ENCODE data around the gene CELSR3. TPM values are rescaled to one million over a fixed set of nuclear protein-coding genes. Genes with fewer than 3 reads are reported as not detected.

CELSR3 gene
- 1 to 10 TPM; 2.9 to 8.7 (median 4.2) TPM for total RNA-seq
- under 1 TPM; 0.17 to 0.69 TPM for polyA plus RNA-seq
- 18.7 reads per million, percentile 49 among the genes with 10 or more reads in this experiment for total RNA-seq

GRCh38 chr3:48662753-48663488, at the start of gene CELSR3:
Gene CELSR3 (minus strand): TSS chr3:48662886. CDS start chr3:48662634, 252 bp downstream.
- Mint-ChIP-seq H3K4me3 (peak within 1 kb of the TSS; percentile 45 to 89 (median 70)), H3K36me3 (peaks cover 0 to 4% (median 0%) of the 10 kb centered on the region in 5 donors), H3K27me3 (peaks cover 4 to 21% (median 13%) of the 10 kb centered on the region in 5 donors), H3K9me3 (peaks cover 0 to 6% (median 0%) of the 10 kb centered on the region in 11 donors), H3K27ac (peak within 1 kb of the TSS in 3 of 9 donors; percentile 52 to 91 (median 53)), H3K4me1 (peaks cover 0 to 29% (median 15%) of the 10 kb centered on the region in 7 donors)
- ChIA-PET CTCF (interaction anchor here (0.5 to 0.6 kb wide), 3 partner anchors 53 to 402 kb away, joined by 3 to 5 read pairs (median 4); no protein-coding TSS in a partner anchor), POLR2A (interaction anchor here (2.7 kb wide), 1 partner anchor 27 kb away, joined by 9 read pairs; the partner anchor contains the start of gene SLC26A6)
- H3K27ac ChIP-seq (ENCODE audit: low read depth, low read length) = no peak within 1 kb of the TSS
- peaks cover 12 to 15% of the 10 kb centered on the region in 2 donors for H3K4me1 ChIP-seq (ENCODE audit: control insufficient read depth in 2 of 2, insufficient read depth in 2 of 2, low read length in 2 of 2)
- ATAC-seq (peak; percentile 46), DNase-seq (peak in 3 of 9 donors; percentile 16 to 69 (median 25))
- H3K4me3 ChIP-seq (ENCODE audit: low read length) = peak within 1 kb of the TSS; percentile 70
- intact Hi-C loops (cut with micrococcal nuclease) = loop anchor here in 1 of 2 donors (2.0 to 10.0 kb wide), 2 partner anchors 54 to 418 kb away; partner anchors contain the start of genes IP6K2 and ZNF589
- peaks cover 0 to 15% of the 10 kb centered on the region in 2 donors for H3K27me3 ChIP-seq (ENCODE audit: control insufficient read depth in 2 of 2, insufficient read depth in 2 of 2, low read length in 2 of 2)
- H3K9me3 ChIP-seq (ENCODE audit: control insufficient read depth in 2 of 3, low read length in 3 of 3) = no peaks in the 10 kb centered on the region
- no peaks in the 10 kb centered on the region for H3K36me3 ChIP-seq (ENCODE audit: control insufficient read depth in 2 of 3, insufficient read depth in 3 of 3, low read length in 3 of 3)

- no peak for DNase-seq
- H3K4me1 ChIP-seq (ENCODE audit: control insufficient read depth in 2 of 2, insufficient read depth in 2 of 2, low read length in 2 of 2) = peaks cover 35% of the 10 kb centered on the region in 2 donors
- peak overlapping the region in 7 of 10 donors; percentile 12 to 71 (median 51) for H3K4me3 Mint-ChIP-seq
Observed at GRCh38 chr3:48711727-48712126, 49.0 kb upstream of the CELSR3 start.

GRCh38 chr3:48709051-48709461, 46.4 kb upstream of the CELSR3 start:
- Histone ChIP-seq H3K27me3 (ENCODE audit: control insufficient read depth in 2 of 2, insufficient read depth in 2 of 2, low read length in 2 of 2) (no peaks in the 10 kb centered on the region), H3K9me3 (ENCODE audit: control insufficient read depth in 2 of 3, low read length in 3 of 3) (no peaks in the 10 kb centered on the region), H3K27ac (ENCODE audit: low read depth, low read length) (no peak overlapping the region), H3K36me3 (ENCODE audit: control insufficient read depth in 2 of 3, insufficient read depth in 3 of 3, low read length in 3 of 3) (peaks cover 0 to 29% (median 2%) of the 10 kb centered on the region in 3 experiments), H3K4me3 (ENCODE audit: low read length) (no peak overlapping the region), H3K4me1 (ENCODE audit: control insufficient read depth in 2 of 2, insufficient read depth in 2 of 2, low read length in 2 of 2) (peaks cover 21 to 31% of the 10 kb centered on the region in 2 donors)
- peaks cover 0 to 32% (median 9%) of the 10 kb centered on the region in 5 donors for H3K36me3 Mint-ChIP-seq
- ChIA-PET POLR2A (interaction anchor here (0.7 kb wide), 1 partner anchor 180 kb away, joined by 3 read pairs; no protein-coding TSS in a partner anchor), CTCF (no interaction called here)
- ATAC-seq = no peak
- DNase-seq = no peak
- no peaks in the 10 kb centered on the region for H3K27me3 Mint-ChIP-seq
- no peaks in the 10 kb centered on the region for H3K9me3 Mint-ChIP-seq
- peaks cover 21 to 75% (median 54%) of the 10 kb centered on the region in 7 donors for H3K4me1 Mint-ChIP-seq
- peak overlapping the region in 7 of 9 donors; percentile 10 to 68 (median 51) for H3K27ac Mint-ChIP-seq
- H3K4me3 Mint-ChIP-seq = peak overlapping the region in 3 of 10 donors; percentile 6 to 50 (median 45)
- intact Hi-C loops (cut with micrococcal nuclease) = no loop called here

More at GRCh38 chr3:48711727-48712126, 49.0 kb upstream of the CELSR3 start:
- peak overlapping the region in 5 of 9 donors; percentile 52 to 87 (median 71) for H3K27ac Mint-ChIP-seq
- CTCF ChIA-PET = no interaction called here
- Histone ChIP-seq H3K9me3 (ENCODE audit: control insufficient read depth in 2 of 3, low read length in 3 of 3) (no peaks in the 10 kb centered on the region), H3K4me3 (ENCODE audit: low read length) (no peak overlapping the region), H3K36me3 (ENCODE audit: control insufficient read depth in 2 of 3, insufficient read depth in 3 of 3, low read length in 3 of 3) (peaks cover 0 to 23% (median 2%) of the 10 kb centered on the region in 3 experiments), H3K27ac (ENCODE audit: low read depth, low read length) (no peak overlapping the region), H3K27me3 (ENCODE audit: control insufficient read depth in 2 of 2, insufficient read depth in 2 of 2, low read length in 2 of 2) (no peaks in the 10 kb centered on the region)
- H3K27me3 Mint-ChIP-seq = no peaks in the 10 kb centered on the region
- POLR2A ChIA-PET = interaction anchor here (1.0 kb wide), 1 partner anchor 26 kb away, joined by 3 read pairs; the partner anchor contains the start of gene NCKIPSD
- H3K4me1 Mint-ChIP-seq = peaks cover 39 to 85% (median 68%) of the 10 kb centered on the region in 7 donors
- H3K9me3 Mint-ChIP-seq = peaks cover 0 to 1% (median 0%) of the 10 kb centered on the region in 11 donors
- intact Hi-C loops (cut with micrococcal nuclease) = loop anchor here in 1 of 2 donors (10.0 kb wide), 2 partner anchors 1583 to 1643 kb away; partner anchors contain the start of genes CYB561D2, HYAL3, IFRD2 and NAA80
- no peak for ATAC-seq
- peaks cover 0 to 38% (median 7%) of the 10 kb centered on the region in 5 donors for H3K36me3 Mint-ChIP-seq

- no peaks in the 10 kb centered on the region for H3K9me3 Mint-ChIP-seq
- intact Hi-C loops (cut with micrococcal nuclease) = no loop called here
- Histone ChIP-seq H3K27ac (ENCODE audit: low read depth, low read length) (no peak overlapping the region), H3K4me1 (ENCODE audit: control insufficient read depth in 2 of 2, insufficient read depth in 2 of 2, low read length in 2 of 2) (peaks cover 21 to 31% of the 10 kb centered on the region in 2 donors), H3K4me3 (ENCODE audit: low read length) (no peak overlapping the region), H3K27me3 (ENCODE audit: control insufficient read depth in 2 of 2, insufficient read depth in 2 of 2, low read length in 2 of 2) (no peaks in the 10 kb centered on the region), H3K9me3 (ENCODE audit: control insufficient read depth in 2 of 3, low read length in 3 of 3) (no peaks in the 10 kb centered on the region), H3K36me3 (ENCODE audit: control insufficient read depth in 2 of 3, insufficient read depth in 3 of 3, low read length in 3 of 3) (peaks cover 0 to 31% (median 2%) of the 10 kb centered on the region in 3 experiments)
- POLR2A ChIA-PET = interaction anchor here (1.1 kb wide), 1 partner anchor 313 kb away, joined by 3 read pairs; the partner anchor contains the start of gene NDUFAF3
- ATAC-seq (no peak), DNase-seq (no peak)
- H3K36me3 Mint-ChIP-seq = peaks cover 0 to 32% (median 9%) of the 10 kb centered on the region in 5 donors
- H3K4me3 Mint-ChIP-seq = peak overlapping the region in 3 of 10 donors; percentile 18 to 50 (median 45)
- no peaks in the 10 kb centered on the region for H3K27me3 Mint-ChIP-seq
- H3K4me1 Mint-ChIP-seq = peaks cover 23 to 76% (median 55%) of the 10 kb centered on the region in 7 donors
- peak overlapping the region in 4 of 9 donors; percentile 26 to 68 (median 52) for H3K27ac Mint-ChIP-seq
- CTCF ChIA-PET = no interaction called here
Observed at GRCh38 chr3:48708481-48708889, 45.8 kb upstream of the CELSR3 start.

GRCh38 chr3:48707157-48707556, 44.5 kb upstream of the CELSR3 start:
- Histone ChIP-seq H3K36me3 (ENCODE audit: control insufficient read depth in 2 of 3, insufficient read depth in 3 of 3, low read length in 3 of 3) (peaks cover 0 to 26% (median 2%) of the 10 kb centered on the region in 3 experiments), H3K4me3 (ENCODE audit: low read length) (no peak overlapping the region), H3K27me3 (ENCODE audit: control insufficient read depth in 2 of 2, insufficient read depth in 2 of 2, low read length in 2 of 2) (no peaks in the 10 kb centered on the region), H3K9me3 (ENCODE audit: control insufficient read depth in 2 of 3, low read length in 3 of 3) (no peaks in the 10 kb centered on the region), H3K4me1 (ENCODE audit: control insufficient read depth in 2 of 2, insufficient read depth in 2 of 2, low read length in 2 of 2) (peaks cover 11 to 21% of the 10 kb centered on the region in 2 donors), H3K27ac (ENCODE audit: low read depth, low read length) (no peak overlapping the region)
- Mint-ChIP-seq H3K4me1 (peaks cover 29 to 78% (median 60%) of the 10 kb centered on the region in 7 donors), H3K4me3 (no peak overlapping the region), H3K27ac (peak overlapping the region in 3 of 9 donors; percentile 28 to 42 (median 37)), H3K9me3 (no peaks in the 10 kb centered on the region), H3K27me3 (no peaks in the 10 kb centered on the region), H3K36me3 (peaks cover 5 to 33% (median 10%) of the 10 kb centered on the region in 5 donors)
- no peak for DNase-seq
- intact Hi-C loops (cut with micrococcal nuclease) = no loop called here
- ChIA-PET POLR2A (interaction anchor here (1.4 kb wide), 1 partner anchor 10 kb away, joined by 5 read pairs; the partner anchor contains the start of gene IP6K2), CTCF (interaction anchor here (0.6 kb wide), 1 partner anchor 17 kb away, joined by 3 read pairs; no protein-coding TSS in a partner anchor)
- peak; percentile 40 for ATAC-seq

GRCh38 chr3:48702320-48702920, 39.7 kb upstream of the CELSR3 start:
- intact Hi-C loops (cut with micrococcal nuclease) = no loop called here
- Histone ChIP-seq H3K27ac (ENCODE audit: low read depth, low read length) (no peak overlapping the region), H3K4me1 (ENCODE audit: control insufficient read depth in 2 of 2, insufficient read depth in 2 of 2, low read length in 2 of 2) (peaks cover 0 to 11% of the 10 kb centered on the region in 2 donors), H3K4me3 (ENCODE audit: low read length) (no peak overlapping the region), H3K9me3 (ENCODE audit: control insufficient read depth in 2 of 3, low read length in 3 of 3) (no peaks in the 10 kb centered on the region), H3K36me3 (ENCODE audit: control insufficient read depth in 2 of 3, insufficient read depth in 3 of 3, low read length in 3 of 3) (peaks cover 0 to 32% (median 11%) of the 10 kb centered on the region in 3 experiments), H3K27me3 (ENCODE audit: control insufficient read depth in 2 of 2, insufficient read depth in 2 of 2, low read length in 2 of 2) (no peaks in the 10 kb centered on the region)
- ATAC-seq (no peak), DNase-seq (no peak)
- Mint-ChIP-seq H3K9me3 (no peaks in the 10 kb centered on the region), H3K27me3 (no peaks in the 10 kb centered on the region), H3K4me1 (peaks cover 13 to 58% (median 40%) of the 10 kb centered on the region in 7 donors), H3K27ac (peak overlapping the region in 7 of 9 donors; percentile 0 to 85 (median 15)), H3K4me3 (peak overlapping the region in 1 of 10 donors; percentile 19), H3K36me3 (peaks cover 5 to 23% (median 11%) of the 10 kb centered on the region in 5 donors)
- CTCF ChIA-PET = no interaction called here
- POLR2A ChIA-PET = no interaction called here

Data from naive thymus-derived CD4-positive, alpha-beta T cell (primary cell).